ENCODE data around the gene ZNF853.
"Not testable (repeated sequence)": the region's sequence is repeated elsewhere in the genome, so short reads cannot be mapped to it uniquely, and the experiment has no call there.

Gene ZNF853

DNA sequence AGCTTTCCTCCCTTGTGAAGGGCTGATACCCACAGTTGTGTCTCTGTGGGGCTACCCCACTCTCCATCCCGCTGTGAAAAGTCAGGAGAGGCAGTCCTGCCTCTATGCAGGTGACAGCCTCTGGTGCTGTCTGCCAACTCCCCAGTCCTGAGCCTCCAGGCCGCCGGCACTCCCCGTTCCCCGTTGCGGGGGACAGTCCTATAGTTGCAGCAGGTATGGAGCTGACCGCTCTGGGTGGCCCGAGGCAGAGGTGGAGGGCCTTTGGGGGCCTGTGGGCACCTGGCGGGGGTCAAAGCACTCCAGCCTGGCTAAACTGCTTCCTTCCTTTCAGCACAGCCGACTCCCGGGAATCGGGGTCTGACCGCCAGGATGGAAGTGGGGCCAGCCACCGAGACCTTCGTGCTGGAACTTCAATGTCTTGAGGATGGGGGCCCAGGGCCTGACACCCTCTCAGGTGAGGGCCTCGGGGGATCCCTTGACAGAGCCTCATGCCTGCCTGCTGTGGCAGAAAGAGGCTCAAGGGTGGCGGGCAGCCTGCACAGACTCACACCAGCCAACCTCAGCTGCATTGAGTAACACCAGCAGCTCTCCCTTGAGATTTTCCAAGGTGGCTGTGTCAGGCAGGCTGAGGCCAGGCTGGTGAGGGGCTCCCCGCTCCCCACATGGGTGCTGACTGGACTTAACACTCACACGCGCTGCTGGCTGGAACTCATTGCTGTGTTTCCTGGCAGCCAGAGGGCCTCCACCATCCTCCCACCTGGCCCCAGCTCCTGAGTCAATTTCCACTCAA lies 1.6 kb downstream of the ZNF853 start:
- DNase-seq (ENCODE audit: insufficient read length, low spot score) (no peak), FAIRE-seq (no peak)
- TF ChIP-seq POLR2A (IDR thresholded peaks at IDR 0.05; ENCODE audit: low read depth, low read length), result no peak

DNA sequence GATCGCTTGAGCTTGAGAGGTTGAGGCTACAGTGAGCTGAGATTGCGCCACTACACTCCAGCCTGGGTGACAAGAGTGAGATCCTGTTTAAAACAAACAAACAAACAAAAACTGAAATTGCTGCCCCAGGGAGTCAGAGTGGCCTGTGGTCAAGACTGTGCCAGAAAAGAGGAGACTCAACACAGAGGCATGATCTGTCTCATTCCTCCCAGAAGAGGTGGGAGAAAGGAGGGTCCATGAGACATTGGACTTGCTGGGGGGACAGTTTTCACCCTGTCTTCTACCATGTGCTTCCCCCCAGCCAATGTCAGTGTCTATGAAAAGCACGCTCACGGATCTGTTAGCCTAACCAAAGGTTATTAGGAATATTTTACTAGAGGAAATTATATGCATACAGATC lies 3.2 kb downstream of the ZNF853 start:
- FAIRE-seq (no peak), DNase-seq (ENCODE audit: insufficient read length, low spot score) (no peak)
- no peak for TF ChIP-seq POLR2A (IDR thresholded peaks at IDR 0.05; ENCODE audit: low read depth, low read length)

DNA sequence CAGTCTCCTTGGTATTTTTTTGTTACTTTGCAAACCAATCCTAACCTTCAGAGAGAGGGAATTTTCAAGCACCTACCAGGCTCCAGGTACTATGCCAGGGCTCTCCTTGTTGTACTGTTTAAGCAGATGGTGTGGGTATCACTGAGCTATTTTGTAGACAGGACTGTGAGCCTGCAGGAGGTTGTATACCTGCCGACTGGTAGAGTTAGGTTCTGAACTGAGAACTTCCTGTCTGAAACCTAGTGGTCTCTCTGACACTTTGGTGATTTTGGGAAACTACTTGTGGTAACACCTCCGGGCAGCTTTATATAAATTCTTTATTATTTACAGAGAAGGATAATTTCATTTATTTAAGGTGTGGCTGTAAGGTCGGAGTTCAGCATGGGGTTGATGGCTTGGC lies 4.6 kb downstream of the ZNF853 start:
- DNase-seq (ENCODE audit: insufficient read length, low spot score) (no peak), FAIRE-seq (no peak)
- no peak for TF ChIP-seq POLR2A (IDR thresholded peaks at IDR 0.05; ENCODE audit: low read depth, low read length)

DNA sequence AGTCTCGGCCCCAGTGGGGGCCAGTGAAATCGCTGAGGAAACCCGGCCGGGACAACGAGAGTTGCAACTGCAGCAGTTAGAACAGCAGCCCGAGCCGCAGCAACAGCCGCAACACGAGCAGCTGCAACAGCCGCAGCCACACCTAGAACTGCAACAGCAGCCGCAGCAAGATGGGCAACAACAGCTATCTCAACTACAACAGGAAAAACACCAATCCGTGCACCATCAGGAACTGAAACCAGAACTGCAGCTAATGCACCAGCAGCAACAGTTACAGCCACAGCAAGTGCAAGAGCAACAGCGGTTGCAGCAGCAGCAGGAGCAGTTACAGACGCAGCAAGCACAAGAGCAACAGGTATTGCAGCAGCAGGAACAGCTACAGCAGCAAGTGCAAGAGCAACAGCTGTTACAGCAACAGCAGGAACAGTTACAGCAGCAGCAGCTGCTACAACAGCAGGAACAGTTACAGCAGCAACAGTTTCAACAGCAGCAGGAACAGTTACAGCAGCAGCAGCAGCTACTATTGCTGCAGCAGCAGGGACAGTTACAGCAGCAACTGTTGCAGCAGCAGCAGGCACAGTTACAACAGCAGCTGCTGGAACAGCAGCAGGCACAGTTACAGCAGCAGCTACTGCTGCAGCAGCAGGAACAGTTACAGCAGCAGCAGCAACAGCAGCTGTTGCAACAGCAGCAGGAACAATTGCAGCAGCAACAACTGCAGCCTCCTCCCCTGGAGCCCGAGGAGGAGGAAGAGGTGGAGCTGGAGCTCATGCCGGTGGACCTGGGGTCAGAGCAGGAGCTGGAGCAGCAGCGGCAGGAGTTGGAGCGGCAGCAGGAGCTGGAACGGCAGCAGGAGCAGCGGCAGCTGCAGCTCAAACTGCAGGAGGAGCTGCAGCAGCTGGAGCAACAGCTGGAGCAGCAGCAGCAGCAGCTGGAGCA lies 6.1 kb downstream of the ZNF853 start:
- no peak for TF ChIP-seq POLR2A (IDR thresholded peaks at IDR 0.05; ENCODE audit: low read depth, low read length)
- FAIRE-seq (no peak), DNase-seq (ENCODE audit: insufficient read length, low spot score) (no peak)

DNA sequence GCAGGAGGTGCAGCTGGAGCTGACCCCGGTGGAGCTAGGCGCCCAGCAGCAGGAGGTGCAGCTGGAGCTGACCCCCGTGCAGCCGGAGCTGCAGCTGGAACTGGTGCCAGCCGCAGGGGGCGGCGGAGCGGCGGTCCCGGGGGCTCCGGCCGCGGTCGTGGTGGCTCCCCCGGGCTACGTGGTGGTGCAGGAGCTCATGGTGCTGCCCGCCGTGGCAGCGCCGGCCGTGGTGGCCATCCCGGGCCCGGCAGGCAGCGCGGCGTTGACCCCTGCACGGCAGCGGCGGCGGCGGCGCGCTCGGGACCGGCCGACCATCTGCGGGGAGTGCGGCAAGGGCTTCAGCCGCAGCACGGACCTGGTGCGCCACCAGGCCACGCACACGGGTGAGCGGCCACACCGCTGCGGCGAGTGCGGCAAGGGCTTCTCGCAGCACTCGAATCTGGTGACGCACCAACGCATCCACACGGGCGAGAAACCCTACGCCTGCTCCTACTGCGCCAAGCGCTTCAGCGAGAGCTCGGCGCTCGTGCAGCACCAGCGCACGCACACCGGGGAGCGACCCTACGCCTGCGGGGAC lies 6.8 kb downstream of the ZNF853 start:
- DNase-seq (ENCODE audit: insufficient read length, low spot score), result no peak
- TF ChIP-seq POLR2A (IDR thresholded peaks at IDR 0.05; ENCODE audit: low read depth, low read length), result no peak
- FAIRE-seq, result no peak

DNA sequence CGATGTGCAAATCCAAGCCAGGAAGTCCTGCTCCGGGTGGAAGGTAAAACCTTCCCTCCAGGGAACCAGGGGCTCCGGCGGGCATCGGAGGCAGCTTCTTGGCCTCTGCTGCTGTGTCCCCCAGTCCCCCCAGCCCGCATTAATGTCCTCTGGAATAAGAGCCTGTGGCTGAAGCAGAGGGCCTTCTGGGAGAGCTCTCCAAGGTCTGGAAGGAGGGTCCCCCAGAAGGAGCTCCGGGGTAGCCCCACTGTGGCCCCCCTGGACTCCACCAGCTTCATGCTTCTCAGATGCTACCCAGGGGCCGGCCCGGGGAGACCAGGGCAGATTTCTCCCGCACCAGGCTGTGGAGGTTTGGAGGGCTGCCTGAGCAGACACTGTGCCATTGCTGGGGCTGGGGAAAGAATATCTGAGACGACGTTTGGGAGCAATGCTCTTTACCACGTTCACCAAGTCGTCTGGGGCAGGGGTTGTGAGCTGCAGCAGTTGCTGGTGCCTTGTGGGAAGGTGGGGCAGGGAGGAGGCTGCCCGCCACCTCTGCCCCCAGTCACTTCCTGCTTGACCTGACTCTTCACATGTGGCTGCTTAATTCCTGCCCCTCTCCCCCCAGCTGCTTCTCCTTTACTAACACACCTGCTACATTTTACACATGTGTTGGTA lies 8.3 kb downstream of the ZNF853 start:
- FAIRE-seq, result no peak
- no peak for DNase-seq (ENCODE audit: insufficient read length, low spot score)
- TF ChIP-seq POLR2A (IDR thresholded peaks at IDR 0.05; ENCODE audit: low read depth, low read length), result no peak

DNA sequence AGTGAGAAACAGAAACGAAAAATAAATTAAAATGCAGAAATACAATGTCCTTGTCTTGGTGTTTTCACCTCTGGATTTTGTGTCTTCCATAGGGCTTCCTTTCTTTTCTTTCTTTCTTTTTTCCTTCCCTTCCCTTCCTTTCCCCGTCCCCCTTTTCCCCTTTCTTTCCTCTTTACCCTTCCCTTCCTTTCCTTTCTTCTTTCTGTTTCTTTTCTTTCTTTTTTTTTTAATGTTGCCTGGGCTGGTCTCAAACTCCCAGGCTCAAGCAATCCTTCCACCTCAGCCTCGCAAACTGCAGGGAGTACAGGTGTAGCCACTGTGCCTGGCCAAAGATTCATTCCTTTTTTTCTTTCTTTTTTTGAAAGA lies 8.8 kb downstream of the ZNF853 start:
- no peak for DNase-seq (ENCODE audit: insufficient read length, low spot score)
- TF ChIP-seq POLR2A (IDR thresholded peaks at IDR 0.05; ENCODE audit: low read depth, low read length), result no peak
- no peak for FAIRE-seq

DNA sequence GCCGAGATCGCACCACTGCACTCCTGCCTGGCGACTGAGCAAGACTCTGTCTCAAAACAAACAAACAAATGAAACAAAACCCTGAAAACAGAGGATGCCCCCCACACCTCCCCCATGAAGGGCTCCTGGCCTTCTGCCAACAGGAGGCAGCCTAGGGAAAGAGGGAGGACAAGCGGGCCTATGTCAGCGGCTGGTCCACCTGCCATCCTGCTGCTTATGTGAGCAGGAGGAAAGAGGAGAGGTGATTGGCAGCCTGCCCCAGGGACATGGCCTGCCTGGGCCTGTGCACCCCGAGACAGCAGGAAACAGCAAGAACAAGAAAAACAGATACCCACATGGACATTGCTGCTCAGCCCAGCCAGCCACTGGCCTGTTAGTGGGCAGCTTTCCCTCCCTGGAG lies 12.6 kb downstream of the ZNF853 start:
- DNase-seq (ENCODE audit: insufficient read length, low spot score) (no peak), FAIRE-seq (no peak)
- no peak for TF ChIP-seq POLR2A (IDR thresholded peaks at IDR 0.05; ENCODE audit: low read depth, low read length)

DNA sequence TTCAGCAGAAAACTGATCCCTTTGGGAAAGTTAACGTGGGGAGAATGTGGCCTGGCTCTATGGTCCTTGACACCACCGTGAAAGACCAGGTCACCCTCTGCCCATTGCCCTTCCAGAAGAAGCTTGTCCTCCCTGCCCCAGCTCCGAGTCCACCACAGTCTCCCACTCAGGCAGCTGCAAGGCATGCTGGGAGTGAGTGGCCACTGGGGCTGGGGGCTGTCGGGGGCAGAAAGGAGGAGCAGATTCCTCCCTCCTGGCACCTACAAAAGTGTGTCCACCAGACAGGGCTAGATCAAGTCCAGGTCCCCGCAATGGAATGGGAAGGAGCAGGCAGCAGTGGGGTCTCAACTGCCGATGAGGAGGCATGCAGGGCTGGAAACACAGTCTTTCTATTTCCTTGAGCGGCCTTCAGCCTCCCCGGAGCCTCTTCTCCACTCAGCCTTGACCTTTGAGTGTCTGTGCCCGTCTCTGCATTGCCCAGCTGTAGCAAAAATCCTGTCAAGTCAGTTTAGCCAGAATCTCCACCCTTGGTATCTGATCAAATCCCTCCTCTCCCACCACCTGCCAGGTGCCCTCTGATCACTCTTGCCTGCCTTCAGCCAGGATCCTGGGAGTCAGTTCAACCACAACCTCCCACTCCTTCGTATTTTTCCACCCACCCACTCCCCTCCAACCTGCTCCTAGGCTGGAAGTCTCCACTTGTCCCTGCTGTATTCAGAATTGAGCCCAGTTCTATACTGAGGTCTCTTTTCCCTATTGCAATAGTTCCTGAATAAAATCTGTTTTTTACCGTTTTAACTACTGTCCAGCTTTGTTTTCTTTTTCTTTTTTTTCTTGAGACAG lies 14.8 kb downstream of the ZNF853 start:
- FAIRE-seq (no peak), DNase-seq (ENCODE audit: insufficient read length, low spot score) (no peak)
- no peak for TF ChIP-seq POLR2A (IDR thresholded peaks at IDR 0.05; ENCODE audit: low read depth, low read length)

DNA sequence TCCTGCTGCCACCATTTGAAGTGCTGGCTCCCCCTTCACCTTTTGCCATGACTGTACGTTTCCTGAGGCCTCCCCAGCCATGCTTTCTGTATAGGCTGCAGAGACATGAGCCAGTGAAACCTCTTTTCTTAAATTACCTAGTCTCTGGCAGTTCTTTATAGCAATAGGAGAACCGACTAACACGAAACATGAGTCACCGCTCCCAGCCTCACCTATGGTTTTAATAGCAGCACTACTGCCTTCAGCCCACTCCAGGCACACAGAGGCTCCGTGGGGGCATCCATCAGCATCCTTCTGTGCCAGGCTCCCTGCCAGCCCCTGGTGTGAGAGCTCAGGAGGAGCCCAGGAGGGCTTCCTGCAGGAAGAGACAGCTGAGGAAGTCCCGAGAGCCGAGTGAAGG lies 16.2 kb downstream of the ZNF853 start:
- FAIRE-seq (no peak), DNase-seq (ENCODE audit: insufficient read length, low spot score) (no peak)
- no peak for TF ChIP-seq POLR2A (IDR thresholded peaks at IDR 0.05; ENCODE audit: low read depth, low read length)

DNA sequence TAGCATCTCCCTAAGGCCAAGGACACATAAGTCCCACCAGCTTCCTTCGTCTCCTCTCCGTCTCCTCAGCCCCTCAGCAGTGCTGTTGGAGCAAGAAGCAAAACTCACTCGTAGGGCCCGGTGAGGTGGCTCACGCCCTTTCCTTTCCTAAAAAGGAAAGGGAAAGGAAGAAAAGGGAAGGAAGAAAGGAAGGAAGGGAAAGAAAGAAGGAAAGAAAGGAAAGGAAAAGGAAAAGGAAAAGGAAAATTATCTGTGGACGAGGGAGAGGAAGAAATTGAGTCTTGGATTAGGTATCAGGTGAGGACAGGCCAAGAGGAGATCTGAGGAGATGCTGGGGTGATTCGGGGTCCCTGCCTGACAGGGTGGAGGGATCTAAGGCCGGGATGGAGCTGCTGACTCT lies 18.6 kb downstream of the ZNF853 start:
- TF ChIP-seq POLR2A (IDR thresholded peaks at IDR 0.05; ENCODE audit: low read depth, low read length), result no peak
- FAIRE-seq, result no peak
- DNase-seq (ENCODE audit: insufficient read length, low spot score), result no peak

DNA sequence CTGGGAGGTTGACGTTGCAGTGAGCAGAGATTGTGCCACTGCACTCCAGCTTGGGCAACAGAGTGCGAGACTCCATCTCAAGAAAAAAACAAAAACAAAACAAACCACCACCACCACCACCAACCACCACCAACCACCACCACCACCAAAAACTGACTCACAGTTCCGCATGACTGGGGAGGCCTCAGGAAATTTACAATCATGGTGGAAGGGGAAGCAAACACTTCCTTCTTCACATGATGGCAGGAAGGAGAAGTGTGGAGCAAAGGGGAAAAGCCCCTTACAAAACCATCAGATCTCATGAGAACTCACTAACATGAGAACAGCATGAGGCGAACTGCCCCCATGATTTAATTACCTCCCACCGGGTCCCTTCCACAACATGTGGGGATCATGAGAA lies 19.6 kb downstream of the ZNF853 start:
- DNase-seq (ENCODE audit: insufficient read length, low spot score), result not testable (repeated sequence)

More for the DNA sequence above, 19.6 kb downstream of the ZNF853 start:
- not testable (repeated sequence) for FAIRE-seq

Measured in H54 (cell line).